ENCODE data around the gene LHFPL6.

- TF ChIP-seq CTCF (IDR thresholded peaks at IDR 0.05): no peak
- TF ChIP-seq POLR2A (IDR thresholded peaks at IDR 0.05): no peak
- no peak for TF ChIP-seq EP300 (IDR thresholded peaks at IDR 0.05)
- TF ChIP-seq POLR2AphosphoS5 (IDR thresholded peaks at IDR 0.05): no peak
Measured at GRCh38 chr13:39381456-39381855, 221.5 kb downstream of the LHFPL6 start.

Data from upper lobe of left lung (tissue), 4 donors.